ENCODE measurements around the gene SLC2A3.
A peak's percentile ranks its signal among the peaks of the same experiment; 100 is the strongest.
"Not testable (repeated sequence)": the region's sequence is repeated elsewhere in the genome, so short reads cannot be mapped to it uniquely, and the experiment has no call there.

SLC2A3 gene

GRCh38 chr12:7959278-7959677 lies 23.3 kb upstream of the SLC2A3 start:
- no peak overlapping the region for H2BK5ac ChIP-seq (ENCODE audit: low read length)
- no peak overlapping the region for H3K4ac ChIP-seq (ENCODE audit: low read length)
- H3K36me3 ChIP-seq (replicated peaks in 1 of 2; ENCODE audit: control insufficient read depth in 2 of 2, insufficient read depth in 2 of 2, low read length in 2 of 2) = no peaks in the 10 kb centered on the region
- no peak for DNase-seq (ENCODE audit: low spot score)
- peak overlapping the region; percentile 78 for H2AFZ ChIP-seq (ENCODE audit: low read length)
- H2BK120ac ChIP-seq (ENCODE audit: low read depth, low read length) = no peak overlapping the region
- peak overlapping the region; percentile 44 for H3K27ac ChIP-seq (replicated peaks; ENCODE audit: low read length)
- no peak overlapping the region for H3K23ac ChIP-seq (ENCODE audit: low read depth, low read length, poor library complexity)
- no peak overlapping the region for H3K9ac ChIP-seq (ENCODE audit: low read depth, low read length, poor library complexity)
- H3K4me1 ChIP-seq (ENCODE audit: control insufficient read depth in 2 of 2, insufficient read depth in 1 of 2, low read depth in 1 of 2, low read length in 2 of 2) = peaks cover 4 to 18% of the 10 kb centered on the region in 2 donors
- H3K18ac ChIP-seq (ENCODE audit: low read length) = peak overlapping the region; percentile 73
- H4K91ac ChIP-seq (ENCODE audit: low read depth, low read length, poor library complexity) = no peak overlapping the region
- WGBS, 2 donors (ENCODE audit: extremely low coverage in 2 of 2, insufficient read length in 2 of 2, insufficient replicate concordance in 1 of 2) = no CpG with 5 or more reads among the region's 1 CpG
- no peak overlapping the region for H3K4me3 ChIP-seq (ENCODE audit: low read length in 2 of 2)
- no peak overlapping the region for H2BK15ac ChIP-seq (ENCODE audit: low read length)
- no peak overlapping the region for H4K8ac ChIP-seq (ENCODE audit: low read depth, low read length)
- no peaks in the 10 kb centered on the region for H3K9me3 ChIP-seq (replicated peaks in 1 of 2; ENCODE audit: control insufficient read depth in 2 of 2, insufficient read depth in 1 of 2, low read depth in 1 of 2, low read length in 2 of 2)
- H3K14ac ChIP-seq (ENCODE audit: low read length) = no peak overlapping the region
- H2AK5ac ChIP-seq (ENCODE audit: low read depth, low read length) = no peak overlapping the region
- no peaks in the 10 kb centered on the region for H3K27me3 ChIP-seq (ENCODE audit: control insufficient read depth in 3 of 3, insufficient read depth in 3 of 3, low read depth in 1 of 3, low read length in 3 of 3)
- H3K79me1 ChIP-seq (ENCODE audit: low read depth, low read length) = no peaks in the 10 kb centered on the region
- H3K4me2 ChIP-seq (ENCODE audit: insufficient read depth, low read length, poor library complexity, severe bottlenecking) = no peak overlapping the region
- H2BK12ac ChIP-seq (ENCODE audit: low read length) = no peak overlapping the region

- H4K91ac ChIP-seq (ENCODE audit: low read depth, low read length, poor library complexity); H3K18ac ChIP-seq (ENCODE audit: low read length); H2BK12ac ChIP-seq (ENCODE audit: low read length); DNase-seq (ENCODE audit: low spot score); H4K8ac ChIP-seq (ENCODE audit: low read depth, low read length); H2AFZ ChIP-seq (ENCODE audit: low read length); H3K4me3 ChIP-seq (ENCODE audit: low read length in 2 of 2); H3K14ac ChIP-seq (ENCODE audit: low read length); H3K23ac ChIP-seq (ENCODE audit: low read depth, low read length, poor library complexity); H2AK5ac ChIP-seq (ENCODE audit: low read depth, low read length); H3K4me2 ChIP-seq (ENCODE audit: insufficient read depth, low read length, poor library complexity, severe bottlenecking); H2BK5ac ChIP-seq (ENCODE audit: low read length); H3K79me1 ChIP-seq (ENCODE audit: low read depth, low read length); H3K27ac ChIP-seq (replicated peaks; ENCODE audit: low read length); H3K9ac ChIP-seq (ENCODE audit: low read depth, low read length, poor library complexity); H3K9me3 ChIP-seq (replicated peaks in 1 of 2; ENCODE audit: control insufficient read depth in 2 of 2, insufficient read depth in 1 of 2, low read depth in 1 of 2, low read length in 2 of 2); H3K4ac ChIP-seq (ENCODE audit: low read length); H2BK120ac ChIP-seq (ENCODE audit: low read depth, low read length); H3K36me3 ChIP-seq (replicated peaks in 1 of 2; ENCODE audit: control insufficient read depth in 2 of 2, insufficient read depth in 2 of 2, low read length in 2 of 2); H3K27me3 ChIP-seq (ENCODE audit: control insufficient read depth in 3 of 3, insufficient read depth in 3 of 3, low read depth in 1 of 3, low read length in 3 of 3); H2BK15ac ChIP-seq (ENCODE audit: low read length): not testable (repeated sequence)
- no CpG with 5 or more reads among the region's 19 CpGs for WGBS, 2 donors (ENCODE audit: extremely low coverage in 2 of 2, insufficient read length in 2 of 2, insufficient replicate concordance in 1 of 2)
- peaks cover 3 to 12% of the 10 kb centered on the region in 2 donors for H3K4me1 ChIP-seq (ENCODE audit: control insufficient read depth in 2 of 2, insufficient read depth in 1 of 2, low read depth in 1 of 2, low read length in 2 of 2)
Measured at GRCh38 chr12:7954877-7955276, 18.9 kb upstream of the SLC2A3 start.

DNA sequence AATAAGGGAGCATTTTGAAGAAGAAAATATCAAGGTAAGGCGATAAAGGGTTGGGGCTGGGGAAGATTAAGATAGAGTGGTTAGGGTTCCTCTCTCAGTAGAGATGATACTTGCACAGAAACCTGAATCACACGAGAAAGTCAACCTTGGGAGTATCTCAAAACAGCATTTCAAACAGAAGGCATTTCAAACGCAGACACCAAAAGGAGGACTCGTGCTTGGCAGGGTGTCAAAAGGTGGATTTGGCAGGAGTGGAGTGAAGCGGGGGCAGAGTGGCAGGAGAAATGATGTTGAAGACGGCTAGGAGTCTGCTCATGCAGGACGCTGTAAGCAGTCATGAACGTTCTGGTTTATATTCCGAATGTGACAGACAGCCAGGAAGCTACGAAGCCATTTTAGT lies 18.4 kb upstream of the SLC2A3 start:
- H3K27me3 ChIP-seq (ENCODE audit: control insufficient read depth in 3 of 3, insufficient read depth in 3 of 3, low read depth in 1 of 3, low read length in 3 of 3); H4K91ac ChIP-seq (ENCODE audit: low read depth, low read length, poor library complexity); H2BK12ac ChIP-seq (ENCODE audit: low read length); H3K27ac ChIP-seq (replicated peaks; ENCODE audit: low read length); H3K14ac ChIP-seq (ENCODE audit: low read length); H3K4me3 ChIP-seq (ENCODE audit: low read length in 2 of 2); H2BK5ac ChIP-seq (ENCODE audit: low read length); H3K36me3 ChIP-seq (replicated peaks in 1 of 2; ENCODE audit: control insufficient read depth in 2 of 2, insufficient read depth in 2 of 2, low read length in 2 of 2); H2AFZ ChIP-seq (ENCODE audit: low read length); H3K4me2 ChIP-seq (ENCODE audit: insufficient read depth, low read length, poor library complexity, severe bottlenecking); H3K4ac ChIP-seq (ENCODE audit: low read length); H2BK120ac ChIP-seq (ENCODE audit: low read depth, low read length); H3K4me1 ChIP-seq (ENCODE audit: control insufficient read depth in 2 of 2, insufficient read depth in 1 of 2, low read depth in 1 of 2, low read length in 2 of 2); H3K9me3 ChIP-seq (replicated peaks in 1 of 2; ENCODE audit: control insufficient read depth in 2 of 2, insufficient read depth in 1 of 2, low read depth in 1 of 2, low read length in 2 of 2); H3K18ac ChIP-seq (ENCODE audit: low read length); H3K23ac ChIP-seq (ENCODE audit: low read depth, low read length, poor library complexity); DNase-seq (ENCODE audit: low spot score); H2AK5ac ChIP-seq (ENCODE audit: low read depth, low read length); H3K79me1 ChIP-seq (ENCODE audit: low read depth, low read length); H2BK15ac ChIP-seq (ENCODE audit: low read length); H3K9ac ChIP-seq (ENCODE audit: low read depth, low read length, poor library complexity); H4K8ac ChIP-seq (ENCODE audit: low read depth, low read length): not testable (repeated sequence)
- WGBS, 2 donors (ENCODE audit: extremely low coverage in 2 of 2, insufficient read length in 2 of 2, insufficient replicate concordance in 1 of 2) = no CpG with 5 or more reads among the region's 10 CpGs

DNA sequence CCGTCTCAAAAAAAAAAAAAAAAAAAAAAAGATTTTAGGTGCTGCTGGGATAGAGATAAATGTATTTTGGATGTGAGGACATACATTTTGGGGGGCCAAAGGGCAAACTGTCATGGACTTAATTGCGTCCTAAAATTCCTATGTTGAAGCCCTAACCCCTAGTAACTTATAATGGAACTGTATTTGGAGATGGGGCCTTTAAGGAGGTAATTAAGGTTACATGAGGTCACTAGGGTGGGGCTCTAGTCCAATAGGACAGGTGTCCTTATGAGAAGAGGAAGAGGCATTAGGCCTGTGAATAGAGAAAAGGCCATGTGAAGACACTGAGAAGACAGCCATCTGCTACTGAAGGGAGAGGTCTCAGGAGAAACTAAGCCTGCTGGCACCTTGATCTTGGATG lies 17.9 kb upstream of the SLC2A3 start:
- H3K79me1 ChIP-seq (ENCODE audit: low read depth, low read length); H2BK120ac ChIP-seq (ENCODE audit: low read depth, low read length); H2AFZ ChIP-seq (ENCODE audit: low read length); H4K8ac ChIP-seq (ENCODE audit: low read depth, low read length); H3K4ac ChIP-seq (ENCODE audit: low read length); H2AK5ac ChIP-seq (ENCODE audit: low read depth, low read length); H3K27me3 ChIP-seq (ENCODE audit: control insufficient read depth in 3 of 3, insufficient read depth in 3 of 3, low read depth in 1 of 3, low read length in 3 of 3); H2BK12ac ChIP-seq (ENCODE audit: low read length); H3K23ac ChIP-seq (ENCODE audit: low read depth, low read length, poor library complexity); H3K18ac ChIP-seq (ENCODE audit: low read length); H3K4me1 ChIP-seq (ENCODE audit: control insufficient read depth in 2 of 2, insufficient read depth in 1 of 2, low read depth in 1 of 2, low read length in 2 of 2); H4K91ac ChIP-seq (ENCODE audit: low read depth, low read length, poor library complexity); H3K36me3 ChIP-seq (replicated peaks in 1 of 2; ENCODE audit: control insufficient read depth in 2 of 2, insufficient read depth in 2 of 2, low read length in 2 of 2); H2BK15ac ChIP-seq (ENCODE audit: low read length); DNase-seq (ENCODE audit: low spot score); H3K9ac ChIP-seq (ENCODE audit: low read depth, low read length, poor library complexity); H3K4me3 ChIP-seq (ENCODE audit: low read length in 2 of 2); H2BK5ac ChIP-seq (ENCODE audit: low read length); H3K4me2 ChIP-seq (ENCODE audit: insufficient read depth, low read length, poor library complexity, severe bottlenecking); H3K14ac ChIP-seq (ENCODE audit: low read length); H3K9me3 ChIP-seq (replicated peaks in 1 of 2; ENCODE audit: control insufficient read depth in 2 of 2, insufficient read depth in 1 of 2, low read depth in 1 of 2, low read length in 2 of 2); H3K27ac ChIP-seq (replicated peaks; ENCODE audit: low read length): not testable (repeated sequence)
- WGBS, 2 donors (ENCODE audit: extremely low coverage in 2 of 2, insufficient read length in 2 of 2, insufficient replicate concordance in 1 of 2) = no CpG with 5 or more reads among the region's 2 CpGs
